Caco-2 (cell line): ENCODE results near the gene SLC27A3. TPM values are rescaled to one million over a fixed set of nuclear protein-coding genes. Genes with fewer than 3 reads are reported as not detected.

ENCODE experiments used
- BruUV-seq: library from RNA; stranded (reverse); fragments of 400-500 nt; replicated peaks from 2 replicates; lab custom pipeline; 2021; lab: Mats Ljungman, UMichigan
- CTCF ChIA-PET: fragments of 300-600 bp; sonication (Branson Sonifier 250); formaldehyde crosslinking; loops from one replicate; lab custom pipeline; 2022; ENCODE audit warnings: antibody characterized with exemption; lab: Charles Lee
- POLR2A ChIA-PET: fragments of 300-600 bp; sonication (Branson Sonifier 250); formaldehyde crosslinking; loops from one replicate; lab custom pipeline; 2022; ENCODE audit warnings: antibody characterized with exemption; lab: Charles Lee
- DNase-seq, 2 experiments: peaks; one replicate each; pipeline versions ENCODE4 v3.0.0 to v3.0.0-alpha.2; 2020 to 2022
- H3K27me3 ChIP-seq: replicated peaks from 2 replicates; pipeline ENCODE4 v1.6.0; 2011; ENCODE audit warnings: low read length; ENCODE audit not compliant: control insufficient read depth, insufficient read depth
- H3K36me3 ChIP-seq: 2 replicates; pipeline ENCODE4 v1.5.1; 2011; ENCODE audit warnings: low read length; ENCODE audit not compliant: control insufficient read depth, insufficient read depth
- H3K4me1 ChIP-seq: fragments of 250-450 bp; sonication (Bioruptor Pico); 2 replicates; pipeline ENCODE4 v1.5.1; 2020; ENCODE audit warnings: mild to moderate bottlenecking
- H3K4me3 ChIP-seq: 2 replicates; pipeline ENCODE4 v1.5.1; 2011; ENCODE audit warnings: low read depth, mild to moderate bottlenecking, control low read depth, low read length
- H3K9me3 ChIP-seq: fragments of 250-450 bp; sonication (Bioruptor Pico); 2 replicates; pipeline ENCODE4 v1.5.1; 2020; ENCODE audit warnings: mild to moderate bottlenecking, moderate library complexity
- H3K27ac Mint-ChIP-seq: one replicate; pipeline ENCODE4 v1.8.0; 2022; ENCODE audit warnings: mixed read lengths; ENCODE audit not compliant: unreplicated experiment
- H3K27me3 Mint-ChIP-seq: one replicate; pipeline ENCODE4 v1.8.0; 2022; ENCODE audit warnings: mixed read lengths; ENCODE audit not compliant: insufficient read depth, unreplicated experiment
- H3K36me3 Mint-ChIP-seq: one replicate; pipeline ENCODE4 v1.8.0; 2022; ENCODE audit warnings: mild to moderate bottlenecking, mixed read lengths; ENCODE audit not compliant: insufficient read depth, unreplicated experiment
- H3K4me1 Mint-ChIP-seq: one replicate; pipeline ENCODE4 v1.8.0; 2022; ENCODE audit warnings: low read depth, mixed read lengths; ENCODE audit not compliant: unreplicated experiment
- H3K4me3 Mint-ChIP-seq: one replicate; pipeline ENCODE4 v1.8.0; 2022; ENCODE audit warnings: mild to moderate bottlenecking, moderate library complexity, mixed read lengths; ENCODE audit not compliant: unreplicated experiment
- H3K9me3 Mint-ChIP-seq: one replicate; pipeline ENCODE4 v1.8.0; 2022; ENCODE audit warnings: mixed read lengths; ENCODE audit not compliant: unreplicated experiment
- intact Hi-C: fragments of 100-400 bp; cut with micrococcal nuclease; formaldehyde crosslinking; loops from one replicate; pipeline ENCODE4 v1.10.0; 2022; ENCODE audit not compliant: unreplicated experiment
- total RNA-seq: library from RNA; stranded (reverse); gene quantifications from 2 replicates; pipeline ENCODE4 v1.2.3, GENCODE V29; 2022
- TF ChIP-seq, protein P1 (sequence below), 2 experiments: fragments of 200-600 bp in 1 of 2; IDR thresholded peaks; 1 replicate in 1 of 2; 2 replicates in 1 of 2; pipeline versions ENCODE4 v1.5.1 to v1.8.0; 2011 to 2022; ENCODE audit warnings: antibody characterized with exemption in 1 of 2, control low read depth in 1 of 2, inconsistent platforms in 1 of 2, low read depth in 1 of 2, low read length in 1 of 2, mild to moderate bottlenecking in 1 of 2, moderate library complexity in 1 of 2; ENCODE audit not compliant: insufficient read depth in 1 of 2, severe bottlenecking in 1 of 2, unreplicated experiment in 1 of 2

The SLC27A3 gene
- total RNA-seq, 1 experiment from 2014 or later: 22.8 TPM

DNA sequence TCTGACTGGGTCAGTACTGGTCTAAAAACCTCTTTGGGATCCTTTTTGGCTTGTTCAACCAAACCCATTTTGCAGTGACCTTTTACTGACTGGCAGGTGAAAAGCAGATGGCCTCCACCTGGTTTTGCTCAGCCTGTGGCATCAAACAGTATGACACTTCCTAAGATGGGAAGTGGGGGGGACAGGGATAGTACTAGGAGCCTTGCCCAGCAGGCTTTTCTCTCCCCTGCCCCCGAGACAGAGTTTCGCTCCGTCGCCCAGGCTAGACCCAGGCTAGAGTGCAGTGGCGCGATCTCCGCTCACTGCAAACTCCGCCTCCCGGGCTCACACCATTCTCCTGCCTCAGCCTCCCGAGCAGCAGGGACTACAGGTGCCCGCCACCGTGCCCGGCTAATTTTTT lies 29.0 kb upstream of the SLC27A3 start:
- TF ChIP-seq, protein P1, sequence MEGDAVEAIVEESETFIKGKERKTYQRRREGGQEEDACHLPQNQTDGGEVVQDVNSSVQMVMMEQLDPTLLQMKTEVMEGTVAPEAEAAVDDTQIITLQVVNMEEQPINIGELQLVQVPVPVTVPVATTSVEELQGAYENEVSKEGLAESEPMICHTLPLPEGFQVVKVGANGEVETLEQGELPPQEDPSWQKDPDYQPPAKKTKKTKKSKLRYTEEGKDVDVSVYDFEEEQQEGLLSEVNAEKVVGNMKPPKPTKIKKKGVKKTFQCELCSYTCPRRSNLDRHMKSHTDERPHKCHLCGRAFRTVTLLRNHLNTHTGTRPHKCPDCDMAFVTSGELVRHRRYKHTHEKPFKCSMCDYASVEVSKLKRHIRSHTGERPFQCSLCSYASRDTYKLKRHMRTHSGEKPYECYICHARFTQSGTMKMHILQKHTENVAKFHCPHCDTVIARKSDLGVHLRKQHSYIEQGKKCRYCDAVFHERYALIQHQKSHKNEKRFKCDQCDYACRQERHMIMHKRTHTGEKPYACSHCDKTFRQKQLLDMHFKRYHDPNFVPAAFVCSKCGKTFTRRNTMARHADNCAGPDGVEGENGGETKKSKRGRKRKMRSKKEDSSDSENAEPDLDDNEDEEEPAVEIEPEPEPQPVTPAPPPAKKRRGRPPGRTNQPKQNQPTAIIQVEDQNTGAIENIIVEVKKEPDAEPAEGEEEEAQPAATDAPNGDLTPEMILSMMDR (IDR thresholded peaks at IDR 0.05; ENCODE audit: insufficient read depth in 1 of 2, low read depth in 1 of 2, low read length in 1 of 2, severe bottlenecking in 1 of 2, unreplicated experiment in 1 of 2): no peak
- Mint-ChIP-seq H3K36me3 (peaks cover 54% of the 10 kb centered on the region), H3K9me3 (no peaks in the 10 kb centered on the region), H3K4me3 (no peak overlapping the region), H3K27me3 (no peaks in the 10 kb centered on the region), H3K27ac (no peak overlapping the region), H3K4me1 (peaks cover 30% of the 10 kb centered on the region)
- Histone ChIP-seq H3K27me3 (no peaks in the 10 kb centered on the region), H3K4me3 (no peak overlapping the region), H3K4me1 (peaks cover 28% of the 10 kb centered on the region), H3K36me3 (peaks cover 1% of the 10 kb centered on the region), H3K9me3 (no peaks in the 10 kb centered on the region)
- no peak for DNase-seq
- intact Hi-C loops: loop anchor here (5.0 kb wide), 1 partner anchor 394 kb away; no protein-coding TSS in a partner anchor
- no TSS peak for BruUV-seq
- POLR2A ChIA-PET: no interaction called here
- CTCF ChIA-PET: no interaction called here

DNA sequence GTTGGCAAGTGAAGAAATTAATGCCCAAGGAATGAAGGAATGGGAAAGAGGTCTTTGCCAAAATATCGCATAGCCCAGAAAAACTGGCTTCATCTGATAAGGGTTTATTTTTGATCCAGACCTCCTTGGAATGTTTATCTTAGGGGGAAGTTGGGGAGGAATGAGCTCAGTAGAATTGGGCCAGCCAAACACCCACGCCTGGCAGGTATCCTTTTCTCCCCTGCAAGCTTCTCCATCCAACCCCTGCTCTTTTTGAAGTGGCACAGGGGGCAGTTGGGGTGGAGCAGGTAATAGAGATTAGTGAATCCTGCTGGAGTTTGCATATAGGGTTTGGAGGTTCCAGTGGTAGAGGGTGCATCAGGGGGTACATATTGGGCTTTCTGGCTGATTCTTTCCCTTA lies 26.3 kb upstream of the SLC27A3 start:
- intact Hi-C loops: loop anchor here (1.0 to 5.0 kb wide), 4 partner anchors 20 to 397 kb away; no protein-coding TSS in a partner anchor
- ChIA-PET CTCF (no interaction called here), POLR2A (no interaction called here)
- BruUV-seq: no TSS peak
- no peaks in the 10 kb centered on the region for H3K9me3 ChIP-seq
- Mint-ChIP-seq H3K4me3 (no peak overlapping the region), H3K9me3 (no peaks in the 10 kb centered on the region), H3K4me1 (peaks cover 6% of the 10 kb centered on the region), H3K27me3 (no peaks in the 10 kb centered on the region), H3K36me3 (peaks cover 57% of the 10 kb centered on the region), H3K27ac (no peak overlapping the region)
- H3K27me3 ChIP-seq: no peaks in the 10 kb centered on the region
- peaks cover 4% of the 10 kb centered on the region for H3K36me3 ChIP-seq
- DNase-seq: no peak
- TF ChIP-seq, protein P1 (IDR thresholded peaks at IDR 0.05; ENCODE audit: insufficient read depth in 1 of 2, low read depth in 1 of 2, low read length in 1 of 2, severe bottlenecking in 1 of 2, unreplicated experiment in 1 of 2): no peak
- H3K4me3 ChIP-seq: no peak overlapping the region
- H3K4me1 ChIP-seq: peaks cover 2% of the 10 kb centered on the region

DNA sequence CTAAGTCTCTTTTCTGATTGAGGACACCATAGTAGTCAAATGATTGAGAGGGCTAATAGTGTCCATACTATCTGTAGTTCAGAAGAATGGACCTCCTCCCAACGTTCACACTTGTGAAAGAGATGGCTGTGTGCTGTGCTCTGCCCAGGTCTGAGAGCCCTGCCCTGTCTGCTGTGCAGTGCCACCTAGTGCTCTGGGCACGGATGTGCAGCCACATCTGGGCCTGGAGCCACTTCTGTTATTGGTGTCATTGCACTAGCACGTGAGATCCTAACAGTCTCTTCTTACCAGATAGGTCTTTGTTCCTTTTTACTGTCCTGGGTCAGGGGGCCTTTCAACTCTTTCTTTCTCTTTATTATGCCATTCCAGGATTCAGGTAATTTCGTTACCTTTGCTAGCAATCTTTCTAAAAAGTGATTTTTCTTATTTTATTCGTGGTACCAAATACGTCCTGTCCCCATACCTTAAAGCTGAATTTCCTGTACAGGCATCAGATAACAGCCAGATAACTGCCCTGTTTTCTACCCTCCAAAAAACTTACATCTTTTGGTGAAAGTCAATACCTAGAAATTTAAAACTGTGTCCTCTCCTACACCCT lies 25.7 kb upstream of the SLC27A3 start:
- H3K4me1 Mint-ChIP-seq: peaks cover under 1% of the 10 kb centered on the region
- intact Hi-C loops: loop anchor here (1.0 to 5.0 kb wide), 4 partner anchors 19 to 397 kb away; no protein-coding TSS in a partner anchor
- Histone ChIP-seq H3K36me3 (peaks cover 4% of the 10 kb centered on the region), H3K27me3 (no peaks in the 10 kb centered on the region), H3K4me1 (no peaks in the 10 kb centered on the region), H3K4me3 (no peak overlapping the region), H3K9me3 (no peaks in the 10 kb centered on the region)
- TF ChIP-seq, protein P1 (IDR thresholded peaks at IDR 0.05; ENCODE audit: insufficient read depth in 1 of 2, low read depth in 1 of 2, low read length in 1 of 2, severe bottlenecking in 1 of 2, unreplicated experiment in 1 of 2): peak; percentile 88 to 97
- ChIA-PET CTCF (no interaction called here), POLR2A (no interaction called here)
- peak; percentile 79 to 85 for DNase-seq
- BruUV-seq: no TSS peak
- no peak overlapping the region for H3K4me3 Mint-ChIP-seq
- H3K9me3 Mint-ChIP-seq: no peaks in the 10 kb centered on the region
- H3K27me3 Mint-ChIP-seq: no peaks in the 10 kb centered on the region
- no peak overlapping the region for H3K27ac Mint-ChIP-seq
- peaks cover 53% of the 10 kb centered on the region for H3K36me3 Mint-ChIP-seq
